Lung (tissue), 12 donors: ENCODE measurements around the gene THRAP3. TPM values are rescaled to one million over a fixed set of nuclear protein-coding genes. Genes with fewer than 3 reads are reported as not detected.

Source experiments
- ATAC-seq: fragments of 200-7000 bp; cut with Tn5 transposase; one replicate; pipeline ENCODE4 v1.9.1; 2020; ENCODE audit warnings: moderate number of reproducible peaks; ENCODE audit not compliant: insufficient read depth, low FRiP score
- DNase-seq, 3 donors: peaks; one replicate each; pipeline ENCODE4 v3.0.0-alpha.2; 2013 to 2017
- H3K27ac ChIP-seq, 2 donors: one replicate each; pipeline ENCODE4 v1.5.1; 2013; ENCODE audit warnings: mild to moderate bottlenecking in 2 of 2, moderate library complexity in 2 of 2, control low read depth in 1 of 2, inconsistent platforms in 1 of 2, low read depth in 1 of 2, low read length in 1 of 2
- H3K27me3 ChIP-seq, 3 donors: one replicate each; pipeline ENCODE4 v1.5.1; 2013; ENCODE audit warnings: low read length in 2 of 3; ENCODE audit not compliant: control insufficient read depth in 3 of 3, insufficient read depth in 3 of 3
- H3K36me3 ChIP-seq, 4 donors: one replicate each; pipeline ENCODE4 v1.5.1; 2013; ENCODE audit warnings: low read length in 4 of 4, mild to moderate bottlenecking in 1 of 4, moderate library complexity in 1 of 4; ENCODE audit not compliant: control insufficient read depth in 4 of 4, insufficient read depth in 4 of 4
- H3K4me1 ChIP-seq, 5 donors: one replicate each; pipeline ENCODE4 v1.5.1; 2013; ENCODE audit warnings: low read length in 5 of 5, mild to moderate bottlenecking in 2 of 5, moderate library complexity in 1 of 5; ENCODE audit not compliant: control insufficient read depth in 5 of 5, insufficient read depth in 5 of 5
- H3K4me3 ChIP-seq: one replicate; pipeline ENCODE4 v1.5.1; 2013; ENCODE audit warnings: mild to moderate bottlenecking, control low read depth, moderate library complexity
- H3K9ac ChIP-seq, 2 donors: one replicate each; pipeline ENCODE4 v1.5.1; 2013; ENCODE audit warnings: low read length in 2 of 2, control low read depth in 1 of 2; ENCODE audit not compliant: insufficient read depth in 1 of 2
- H3K9me3 ChIP-seq, 4 donors: one replicate each; pipeline ENCODE4 v1.5.1; 2013; ENCODE audit warnings: low read length in 3 of 4, mild to moderate bottlenecking in 1 of 4, moderate library complexity in 1 of 4; ENCODE audit not compliant: control insufficient read depth in 4 of 4, insufficient read depth in 3 of 4
- CTCF ChIP-seq: IDR thresholded peaks from 2 replicates; pipeline ENCODE4 v1.5.1; 2012; ENCODE audit warnings: mild to moderate bottlenecking; ENCODE audit errors: control extremely low read depth, extremely low read depth
- WGBS, 2 donors: extraction: QIAGEN DNeasy Blood & Tissue Kit; methylation state at CpG; one replicate each; pipeline ENCODE4 v1.1.7; 2013; 5-methylcytosine and 5-hydroxymethylcytosine counted together
- polyA plus RNA-seq, 2 donors: library from polyadenylated mRNA; stranded (reverse); fragments of 200-250 nt; gene quantifications; one replicate each; pipeline ENCODE4 v1.2.1, GENCODE V29; 2013
- total RNA-seq, 2 donors: library from RNA; depleted of rRNA in 1 of 2; stranded (reverse); fragments of >200 nt in 1 of 2; gene quantifications; one replicate each; pipeline ENCODE4 v1.2.1, GENCODE V29; 2014 to 2021
- donor health status: control.
- donor health status: control.
- donor health status: Bipolar disorder and iron deficiency.
- donor health status: healthy.
- donor health status: DM: yes; HTN: yes; CAD: no.

THRAP3 gene
- total and polyA plus RNA-seq, 4 donors, result 25.1 to 92.9 (median 67.3) TPM

- ATAC-seq (no peak), DNase-seq (no peak)
- Histone ChIP-seq H3K4me1 (peaks cover 0 to 4% (median 0%) of the 10 kb centered on the region in 5 donors), H3K27ac (peak overlapping the region in 1 of 2 donors; percentile 73), H3K9ac (no peak overlapping the region), H3K36me3 (peaks cover 43 to 94% (median 57%) of the 10 kb centered on the region in 4 donors), H3K4me3 (no peak overlapping the region), H3K9me3 (no peaks in the 10 kb centered on the region), H3K27me3 (no peaks in the 10 kb centered on the region)
- TF ChIP-seq CTCF, result no peak
- 90 to 91% methylated on average over 57 to 76 of the region's 76 CpGs for WGBS, 2 donors
Observed at GRCh38 chr1:36176106-36176949, 47.9 kb upstream of the THRAP3 start.

GRCh38 chr1:36177589-36178431, 46.4 kb upstream of the THRAP3 start:
- no peak overlapping the region for H3K9ac ChIP-seq
- DNase-seq, result no peak
- no peaks in the 10 kb centered on the region for H3K27me3 ChIP-seq
- peaks cover 0 to 1% (median 0%) of the 10 kb centered on the region in 5 donors for H3K4me1 ChIP-seq
- H3K27ac ChIP-seq, result peak overlapping the region in 1 of 2 donors; percentile 62
- H3K4me3 ChIP-seq, result no peak overlapping the region
- no peaks in the 10 kb centered on the region for H3K9me3 ChIP-seq
- ATAC-seq, result no peak
- no peak for TF ChIP-seq CTCF
- H3K36me3 ChIP-seq, result peaks cover 33 to 82% (median 47%) of the 10 kb centered on the region in 4 donors
- 91 to 93% methylated on average over 26 to 33 of the region's 33 CpGs for WGBS, 2 donors

GRCh38 chr1:36178471-36179219, 45.6 kb upstream of the THRAP3 start:
- no peak for TF ChIP-seq CTCF
- peaks cover 0 to 4% (median 0%) of the 10 kb centered on the region in 5 donors for H3K4me1 ChIP-seq
- DNase-seq (peak in 2 of 3 donors; percentile 38 to 61), ATAC-seq (peak; percentile 73)
- no peaks in the 10 kb centered on the region for H3K9me3 ChIP-seq
- peak overlapping the region; percentile 21 to 42 for H3K27ac ChIP-seq
- no peak overlapping the region for H3K4me3 ChIP-seq
- H3K9ac ChIP-seq, result no peak overlapping the region
- peaks cover 25 to 75% (median 41%) of the 10 kb centered on the region in 4 donors for H3K36me3 ChIP-seq
- no peaks in the 10 kb centered on the region for H3K27me3 ChIP-seq
- 76 to 89% methylated on average over 59 to 62 of the region's 62 CpGs for WGBS, 2 donors
